Osteocyte (in vitro differentiated cells): ENCODE data around the gene CDH4. TPM values are rescaled to one million over a fixed set of nuclear protein-coding genes. Genes with fewer than 3 reads are reported as not detected.
"Not testable (repeated sequence)": the region's sequence is repeated elsewhere in the genome, so short reads cannot be mapped to it uniquely, and the experiment has no call there.

Experiments
- DNase-seq: peaks from one replicate; pipeline ENCODE4 v3.0.0; 2021; ENCODE audit warnings: mixed read lengths; ENCODE audit not compliant: unreplicated experiment; ENCODE audit errors: extremely low spot score
- H3K27ac Mint-ChIP-seq: one replicate; pipeline ENCODE4 v1.8.0; 2021; ENCODE audit warnings: mild to moderate bottlenecking, mixed read lengths; ENCODE audit not compliant: unreplicated experiment
- H3K27me3 Mint-ChIP-seq: one replicate; pipeline ENCODE4 v1.8.0; 2021; ENCODE audit warnings: mixed read lengths; ENCODE audit not compliant: unreplicated experiment
- H3K36me3 Mint-ChIP-seq: one replicate; pipeline ENCODE4 v1.8.0; 2021; ENCODE audit warnings: mixed read lengths; ENCODE audit not compliant: unreplicated experiment
- H3K4me1 Mint-ChIP-seq: one replicate; pipeline ENCODE4 v1.8.0; 2021; ENCODE audit warnings: mixed read lengths; ENCODE audit not compliant: unreplicated experiment
- H3K4me3 Mint-ChIP-seq: one replicate; pipeline ENCODE4 v1.8.0; 2021; ENCODE audit warnings: mild to moderate bottlenecking, moderate library complexity, mixed read lengths; ENCODE audit not compliant: unreplicated experiment
- H3K9me3 Mint-ChIP-seq: one replicate; pipeline ENCODE4 v1.8.0; 2021; ENCODE audit warnings: mixed read lengths; ENCODE audit not compliant: unreplicated experiment
- total RNA-seq: library from RNA; stranded (reverse); gene quantifications from 2 replicates; pipeline ENCODE4 v1.2.1, GENCODE V29; 2021
- TF ChIP-seq, protein P1 (sequence below): fragments of 200-600 bp; sonication (generic); IDR thresholded peaks from 2 replicates; pipeline ENCODE4 v1.5.0; 2021; ENCODE audit warnings: antibody characterized with exemption, mild to moderate bottlenecking, moderate library complexity

CDH4 gene
- total RNA-seq, 1 donor from 2014 or later = 1.3 TPM

DNA sequence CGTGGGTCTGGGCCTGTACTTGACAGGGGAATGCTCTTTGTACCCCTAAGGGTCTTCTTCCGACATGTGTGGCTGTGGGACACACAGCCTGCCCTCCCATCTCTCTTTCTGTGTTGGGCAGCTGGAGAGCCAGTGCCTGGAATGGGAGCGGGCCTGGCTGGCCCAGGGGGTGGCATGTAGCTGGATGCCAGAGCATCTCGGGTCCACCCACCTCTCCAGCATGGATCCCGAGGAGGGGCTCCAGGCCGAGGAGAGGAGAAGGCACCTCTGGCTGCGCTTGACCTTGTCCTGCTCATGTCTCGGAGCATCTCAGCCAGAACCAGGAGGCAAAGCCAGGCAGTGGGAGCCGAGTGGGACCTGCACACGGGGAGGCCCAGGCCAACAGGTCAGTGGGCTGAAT is 16.0 kb downstream of the CDH4 start:
- H3K27me3 Mint-ChIP-seq = no peaks in the 10 kb centered on the region
- no peak for DNase-seq
- no peaks in the 10 kb centered on the region for H3K9me3 Mint-ChIP-seq
- H3K4me3 Mint-ChIP-seq = no peak overlapping the region
- no peak overlapping the region for H3K27ac Mint-ChIP-seq
- TF ChIP-seq, protein P1, sequence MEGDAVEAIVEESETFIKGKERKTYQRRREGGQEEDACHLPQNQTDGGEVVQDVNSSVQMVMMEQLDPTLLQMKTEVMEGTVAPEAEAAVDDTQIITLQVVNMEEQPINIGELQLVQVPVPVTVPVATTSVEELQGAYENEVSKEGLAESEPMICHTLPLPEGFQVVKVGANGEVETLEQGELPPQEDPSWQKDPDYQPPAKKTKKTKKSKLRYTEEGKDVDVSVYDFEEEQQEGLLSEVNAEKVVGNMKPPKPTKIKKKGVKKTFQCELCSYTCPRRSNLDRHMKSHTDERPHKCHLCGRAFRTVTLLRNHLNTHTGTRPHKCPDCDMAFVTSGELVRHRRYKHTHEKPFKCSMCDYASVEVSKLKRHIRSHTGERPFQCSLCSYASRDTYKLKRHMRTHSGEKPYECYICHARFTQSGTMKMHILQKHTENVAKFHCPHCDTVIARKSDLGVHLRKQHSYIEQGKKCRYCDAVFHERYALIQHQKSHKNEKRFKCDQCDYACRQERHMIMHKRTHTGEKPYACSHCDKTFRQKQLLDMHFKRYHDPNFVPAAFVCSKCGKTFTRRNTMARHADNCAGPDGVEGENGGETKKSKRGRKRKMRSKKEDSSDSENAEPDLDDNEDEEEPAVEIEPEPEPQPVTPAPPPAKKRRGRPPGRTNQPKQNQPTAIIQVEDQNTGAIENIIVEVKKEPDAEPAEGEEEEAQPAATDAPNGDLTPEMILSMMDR = no peak
- no peaks in the 10 kb centered on the region for H3K36me3 Mint-ChIP-seq
- H3K4me1 Mint-ChIP-seq = no peaks in the 10 kb centered on the region

DNA sequence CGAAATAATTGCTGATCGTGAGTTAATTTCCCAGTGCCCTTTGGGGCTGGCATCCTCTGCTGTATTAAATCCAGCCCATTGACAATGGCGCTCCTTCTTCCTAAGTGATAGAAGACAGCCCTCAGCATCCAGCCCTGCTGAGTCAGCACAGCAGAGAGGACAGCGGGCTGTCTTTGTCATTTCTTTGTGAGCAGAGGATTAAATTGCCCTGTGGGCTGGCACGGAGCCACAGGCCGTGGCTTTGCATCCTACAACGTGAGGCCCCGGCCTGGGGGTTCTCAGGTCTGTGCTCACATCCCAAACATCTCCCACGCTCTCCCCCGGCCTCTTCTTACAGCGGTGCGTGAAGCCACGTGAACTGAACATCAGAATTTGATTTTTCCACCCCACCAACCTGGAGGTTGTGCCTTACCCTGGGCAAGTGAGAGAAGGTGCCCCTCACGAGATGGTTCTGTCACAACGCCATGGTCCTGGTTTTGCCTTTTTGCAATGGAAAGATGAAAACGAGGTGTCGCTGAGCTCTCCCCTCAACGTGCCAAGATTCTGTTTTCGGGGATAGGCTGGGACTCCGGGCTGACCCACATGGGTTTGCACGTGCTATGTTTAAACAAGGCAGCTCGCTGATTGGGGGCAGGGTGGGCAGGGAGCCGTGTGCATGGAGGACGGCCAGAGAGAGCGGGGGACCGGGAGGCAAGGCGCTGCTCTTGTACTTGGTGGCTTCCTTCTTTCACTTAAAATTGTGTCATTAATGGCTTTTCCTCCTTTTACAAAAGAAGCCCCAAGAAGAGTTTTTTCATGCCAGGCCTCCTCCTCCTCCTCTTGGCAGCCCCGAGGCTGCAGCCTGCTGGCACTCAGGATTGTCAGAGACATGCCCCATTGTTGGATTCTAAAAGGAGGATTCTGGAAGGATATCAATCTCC is 19.5 kb downstream of the CDH4 start:
- Mint-ChIP-seq H3K36me3 (no peaks in the 10 kb centered on the region), H3K4me3 (no peak overlapping the region), H3K4me1 (no peaks in the 10 kb centered on the region), H3K27ac (no peak overlapping the region), H3K27me3 (no peaks in the 10 kb centered on the region), H3K9me3 (no peaks in the 10 kb centered on the region)
- TF ChIP-seq, protein P1 = no peak
- no peak for DNase-seq

DNA sequence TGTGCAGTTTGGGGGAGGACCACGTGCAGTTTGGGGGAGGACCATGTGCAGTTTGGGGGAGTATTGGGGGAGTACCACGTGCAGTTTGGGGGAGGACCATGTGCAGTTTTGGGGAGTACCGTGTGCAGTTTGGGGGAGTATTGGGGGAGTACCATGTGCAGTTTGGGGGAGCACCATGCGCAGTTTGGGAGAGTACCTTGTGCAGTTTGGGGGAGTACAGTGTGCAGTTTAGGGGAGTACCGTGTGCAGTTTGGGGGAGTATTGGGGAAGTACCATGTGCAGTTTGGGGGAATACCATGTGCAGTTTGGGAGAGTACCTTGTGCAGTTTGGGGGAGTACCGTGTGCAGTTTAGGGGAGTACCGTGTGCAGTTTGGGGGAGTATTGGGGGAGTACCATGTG is 21.0 kb downstream of the CDH4 start:
- DNase-seq, H3K4me1 Mint-ChIP-seq, H3K27me3 Mint-ChIP-seq, H3K27ac Mint-ChIP-seq, H3K9me3 Mint-ChIP-seq, H3K36me3 Mint-ChIP-seq, H3K4me3 Mint-ChIP-seq: not testable (repeated sequence)

DNA sequence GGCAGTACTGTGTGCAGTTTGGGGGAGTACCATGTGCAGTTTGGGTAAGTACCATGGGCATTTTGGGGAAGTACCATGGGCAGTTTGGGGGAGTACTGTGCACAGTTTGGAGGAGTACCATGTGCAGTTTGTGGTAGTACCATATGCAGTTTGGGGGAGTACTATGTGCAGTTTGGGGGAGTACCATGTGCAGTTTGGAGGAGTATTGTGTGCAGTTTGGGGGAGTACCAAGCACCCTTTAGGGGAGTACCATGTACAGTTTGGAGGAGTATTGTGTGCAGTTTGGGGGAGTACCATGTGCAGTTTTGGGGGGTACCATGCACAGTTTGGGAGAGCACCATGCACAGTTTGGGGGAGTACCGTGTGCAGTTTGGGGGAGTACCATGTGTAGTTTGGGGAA is 21.6 kb downstream of the CDH4 start:
- not testable (repeated sequence) for H3K27me3 Mint-ChIP-seq, DNase-seq, H3K9me3 Mint-ChIP-seq, H3K27ac Mint-ChIP-seq, H3K36me3 Mint-ChIP-seq, H3K4me1 Mint-ChIP-seq, H3K4me3 Mint-ChIP-seq

DNA sequence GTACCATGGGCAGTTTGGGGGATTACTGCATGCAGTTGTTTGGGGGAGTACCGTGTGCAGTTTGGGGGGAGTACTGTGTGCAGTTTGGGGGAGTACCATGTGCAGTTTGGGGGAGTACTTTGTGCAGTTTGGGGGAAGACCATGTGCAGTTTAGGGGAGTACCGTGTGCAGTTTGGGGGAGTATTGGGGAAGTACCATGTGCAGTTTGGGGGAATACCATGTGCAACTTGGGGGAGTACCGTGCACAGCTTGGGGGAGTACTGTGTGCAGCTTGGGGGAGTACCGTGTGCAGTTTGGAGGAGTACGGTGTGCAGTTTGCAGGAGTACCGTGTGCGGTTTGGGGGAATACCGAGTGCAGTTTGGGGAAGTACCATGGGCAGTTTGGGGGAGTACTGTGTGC is 22.3 kb downstream of the CDH4 start:
- no peak for DNase-seq
- no peaks in the 10 kb centered on the region for H3K27me3 Mint-ChIP-seq
- no peaks in the 10 kb centered on the region for H3K9me3 Mint-ChIP-seq
- TF ChIP-seq, protein P1 = no peak
- no peak overlapping the region for H3K27ac Mint-ChIP-seq
- H3K4me3 Mint-ChIP-seq = no peak overlapping the region
- no peaks in the 10 kb centered on the region for H3K4me1 Mint-ChIP-seq
- no peaks in the 10 kb centered on the region for H3K36me3 Mint-ChIP-seq

DNA sequence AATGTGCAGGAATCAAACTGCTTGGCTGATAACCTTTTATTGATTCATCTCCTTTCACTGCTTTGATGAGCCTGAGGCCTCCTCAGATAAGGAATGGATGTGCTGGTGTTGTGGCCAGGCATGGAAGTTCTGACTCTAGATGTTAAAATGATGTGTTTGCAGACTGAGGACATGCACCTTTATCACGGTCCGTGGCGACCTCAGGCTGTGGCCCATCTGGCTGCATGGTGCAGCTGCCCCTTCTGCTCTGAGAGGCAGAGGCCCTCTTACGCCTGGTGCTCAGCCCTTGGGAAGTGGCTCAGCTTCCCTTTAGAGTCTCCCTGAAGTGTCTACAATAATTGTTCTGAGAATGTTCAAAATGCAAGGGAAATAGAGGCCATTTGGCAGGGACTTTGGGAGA is 26.2 kb downstream of the CDH4 start:
- DNase-seq = no peak
- Mint-ChIP-seq H3K36me3 (no peaks in the 10 kb centered on the region), H3K4me1 (no peaks in the 10 kb centered on the region), H3K27ac (no peak overlapping the region), H3K4me3 (no peak overlapping the region), H3K27me3 (no peaks in the 10 kb centered on the region), H3K9me3 (no peaks in the 10 kb centered on the region)
- TF ChIP-seq, protein P1 = no peak
